Spleen (tissue), 11 donors: ENCODE measurements around the gene MMP25. TPM values are rescaled to one million over a fixed set of nuclear protein-coding genes. Genes with fewer than 3 reads are reported as not detected.
A peak's percentile ranks its signal among the peaks of the same experiment; 100 is the strongest.

Source experiments
- DNase-seq: peaks from one replicate; pipeline ENCODE4 v3.0.0-alpha.2; 2020
- H3K27ac ChIP-seq, 8 donors: fragments of 200-600 bp; sonication (generic) in 7 of 8; 1 replicate in 4 of 8; 2 replicates in 4 of 8; pipeline versions ENCODE4 v1.5.0 to v1.8.0; 2016 to 2021; ENCODE audit warnings: inconsistent platforms in 4 of 8, mild to moderate bottlenecking in 4 of 8, moderate library complexity in 1 of 8
- H3K27me3 ChIP-seq, 7 donors: fragments of 200-600 bp; sonication (generic) in 6 of 7; replicated peaks in 1 of 7; 1 replicate in 4 of 7; 2 replicates in 3 of 7; pipeline versions ENCODE4 v1.5.0 to v1.8.0; 2016 to 2021; ENCODE audit warnings: inconsistent platforms in 3 of 7, mild to moderate bottlenecking in 1 of 7
- H3K36me3 ChIP-seq, 6 donors: fragments of 200-600 bp; sonication (generic) in 5 of 6; 1 replicate in 4 of 6; 2 replicates in 2 of 6; pipeline versions ENCODE4 v1.5.0 to v1.8.0; 2016 to 2021; ENCODE audit warnings: inconsistent platforms in 2 of 6
- H3K4me1 ChIP-seq, 6 donors: fragments of 200-600 bp; sonication (generic) in 5 of 6; 1 replicate in 3 of 6; 2 replicates in 3 of 6; pipeline versions ENCODE4 v1.5.0 to v1.8.0; 2016 to 2021; ENCODE audit warnings: inconsistent platforms in 3 of 6
- H3K4me3 ChIP-seq, 8 donors: fragments of 200-600 bp; sonication (generic) in 7 of 8; 1 replicate in 4 of 8; 2 replicates in 4 of 8; pipeline versions ENCODE4 v1.5.0 to v1.8.0; 2016 to 2021; ENCODE audit warnings: inconsistent platforms in 4 of 8, mild to moderate bottlenecking in 4 of 8, moderate library complexity in 2 of 8
- H3K9me3 ChIP-seq, 8 donors: fragments of 200-600 bp; sonication (generic) in 7 of 8; 1 replicate in 4 of 8; 2 replicates in 4 of 8; pipeline versions ENCODE4 v1.5.0 to v1.8.0; 2016 to 2021; ENCODE audit warnings: inconsistent platforms in 4 of 8
- CTCF ChIP-seq, 11 experiments: fragments of 200-600 bp in 7 of 11; fragments of 450-650 bp in 4 of 11; sonication (generic) in 4 of 11; IDR thresholded peaks in 8 of 11; conservative IDR thresholded peaks in 3 of 11; 1 replicate in 7 of 11; 2 replicates in 4 of 11; pipeline versions ENCODE4 v1.4.0 to v1.8.0; 2016 to 2021; ENCODE audit warnings: antibody characterized with exemption in 11 of 11, inconsistent platforms in 4 of 11, mild to moderate bottlenecking in 1 of 11
- POLR2A ChIP-seq, 3 donors: fragments of 450-650 bp; IDR thresholded peaks; one replicate each; pipeline ENCODE4 v1.5.1; 2017; ENCODE audit warnings: antibody characterized with exemption in 3 of 3, mild to moderate bottlenecking in 1 of 3
- POLR2AphosphoS5 ChIP-seq, 3 donors: sonication (generic); formaldehyde crosslinking; IDR thresholded peaks; one replicate each; pipeline ENCODE4 v1.5.1; 2017; ENCODE audit warnings: antibody characterized with exemption in 3 of 3
- WGBS, 5 donors: extraction: QIAGEN DNeasy Blood & Tissue Kit in 3 of 5; methylation state at CpG; one replicate each; pipeline versions ENCODE4 v1.1.5 to v1.1.7; 2013 to 2018; 5-methylcytosine and 5-hydroxymethylcytosine counted together
- intact Hi-C: fragments of 100-400 bp; cut with DNase I; formaldehyde crosslinking; loops from one replicate; pipeline ENCODE4 v1.15.0; 2023; ENCODE audit warnings: low total_unique reads
- polyA plus RNA-seq, 3 donors: library from polyadenylated mRNA; stranded (reverse); fragments of 200-250 nt; gene quantifications; one replicate each; pipeline ENCODE4 v1.2.1, GENCODE V29; 2013
- total RNA-seq, 7 donors: library from RNA; depleted of rRNA in 3 of 7; stranded (reverse); fragments of >200 nt in 3 of 7; fragmentation: NEBNext Ultra II Directional in 4 of 7; extraction: Animal tissue kit (Norgen Biotek cat#: 25700) in 4 of 7; gene quantifications; one replicate each; pipeline versions ENCODE4 v1.1.0 to v1.2.1, GENCODE V29; 2016 to 2021
- donor health status: healthy with polysubstance abuse.
- donor health status: DM: no; HTN: no; CAD: no; lungs with moderate emphysema.
- donor health status: DM: no; HTN: no; CAD: no.
- donor health status: Bipolar disorder and iron deficiency.
- donor health status: healthy.
- donor health status: DM: no; HTN: no; CAD: no.
- donor health status: DM: yes; HTN: yes; CAD: no.

MMP25 gene
- total and polyA plus RNA-seq, 10 donors, result 2.7 to 282 (median 65.6) TPM

GRCh38 chr16:3003582-3004270 is 42.6 kb upstream of the MMP25 start:
- Histone ChIP-seq H3K36me3 (no peaks in the 10 kb centered on the region), H3K4me1 (peaks cover 18 to 51% (median 38%) of the 10 kb centered on the region in 6 donors), H3K27ac (peak overlapping the region in 3 of 8 donors; percentile 78 to 92 (median 84)), H3K4me3 (peak overlapping the region in 7 of 8 donors; percentile 23 to 72 (median 35)), H3K9me3 (no peaks in the 10 kb centered on the region), H3K27me3 (peaks cover 0 to 51% (median 8%) of the 10 kb centered on the region in 7 donors)
- TF ChIP-seq POLR2AphosphoS5 (IDR thresholded peaks at IDR 0.05) (peak; percentile 59 to 85 (median 78)), CTCF (IDR thresholded peaks at IDR 0.05 in 8 of 11, conservative IDR thresholded peaks at IDR 0.05 in 3 of 11) (peak; percentile 39 to 81 (median 63)), POLR2A (IDR thresholded peaks at IDR 0.05) (no peak)
- intact Hi-C loops, result no loop called here
- peak; percentile 98 for DNase-seq
- 8 to 15% (median 10%) methylated on average over 31 to 58 of the region's 58 CpGs for WGBS, 5 donors

GRCh38 chr16:3004319-3004718 is 42.0 kb upstream of the MMP25 start:
- H3K36me3 ChIP-seq, result no peaks in the 10 kb centered on the region
- H3K27me3 ChIP-seq, result peaks cover 0 to 53% (median 8%) of the 10 kb centered on the region in 7 donors
- whole genome bisulfite sequencing, 5 donors, result 0 to 2% (median 1%) methylated on average over 16 to 67 of the region's 67 CpGs
- H3K4me1 ChIP-seq, result peaks cover 18 to 57% (median 42%) of the 10 kb centered on the region in 6 donors
- intact Hi-C loops, result no loop called here
- H3K4me3 ChIP-seq, result peak overlapping the region in 4 of 8 donors; percentile 35 to 72 (median 38)
- no peaks in the 10 kb centered on the region for H3K9me3 ChIP-seq
- H3K27ac ChIP-seq, result peak overlapping the region in 3 of 8 donors; percentile 78 to 92 (median 84)
- DNase-seq, result no peak
- TF ChIP-seq POLR2A (IDR thresholded peaks at IDR 0.05), result no peak
- no peak for TF ChIP-seq CTCF (IDR thresholded peaks at IDR 0.05 in 8 of 11, conservative IDR thresholded peaks at IDR 0.05 in 3 of 11)
- TF ChIP-seq POLR2AphosphoS5 (IDR thresholded peaks at IDR 0.05), result no peak

GRCh38 chr16:3004781-3005284 is 41.5 kb upstream of the MMP25 start:
- H3K27me3 ChIP-seq, result peaks cover 0 to 58% (median 8%) of the 10 kb centered on the region in 7 donors
- WGBS, 5 donors, result 12 to 21% (median 20%) methylated on average over 19 to 25 of the region's 25 CpGs
- peak overlapping the region in 7 of 8 donors; percentile 21 to 92 (median 76) for H3K27ac ChIP-seq
- no peaks in the 10 kb centered on the region for H3K9me3 ChIP-seq
- TF ChIP-seq POLR2AphosphoS5 (IDR thresholded peaks at IDR 0.05), result peak in 1 of 3 donors; percentile 37
- TF ChIP-seq CTCF (IDR thresholded peaks at IDR 0.05 in 8 of 11, conservative IDR thresholded peaks at IDR 0.05 in 3 of 11), result no peak
- peak; percentile 89 for DNase-seq
- intact Hi-C loops, result no loop called here
- H3K4me3 ChIP-seq, result peak overlapping the region in 7 of 8 donors; percentile 9 to 72 (median 34)
- H3K4me1 ChIP-seq, result peaks cover 18 to 62% (median 44%) of the 10 kb centered on the region in 6 donors
- no peaks in the 10 kb centered on the region for H3K36me3 ChIP-seq
